IPS-20b (cell line): Measurements from ENCODE around the gene TRIM10.
"Not testable (repeated sequence)": the region's sequence is repeated elsewhere in the genome, so short reads cannot be mapped to it uniquely, and the experiment has no call there.

Experiments used
- H3K27ac ChIP-seq: one replicate; pipeline ENCODE4 v1.5.1; 2013; ENCODE audit warnings: low read length
- H3K27me3 ChIP-seq: 2 replicates; pipeline ENCODE4 v1.6.1; 2013; ENCODE audit warnings: mild to moderate bottlenecking, low read length, inconsistent platforms; ENCODE audit not compliant: insufficient read depth
- H3K36me3 ChIP-seq: 2 replicates; pipeline ENCODE4 v1.6.1; 2013; ENCODE audit warnings: low read depth, mild to moderate bottlenecking, inconsistent platforms, low read length, moderate library complexity; ENCODE audit not compliant: insufficient read depth
- H3K4me1 ChIP-seq: 2 replicates; pipeline ENCODE4 v1.6.1; 2013; ENCODE audit warnings: mild to moderate bottlenecking, control low read depth, inconsistent platforms, low read length, moderate library complexity; ENCODE audit not compliant: insufficient read depth
- H3K4me3 ChIP-seq: 2 replicates; pipeline ENCODE4 v1.5.1; 2013; ENCODE audit warnings: mild to moderate bottlenecking, low read length, inconsistent platforms
- H3K9ac ChIP-seq: 2 replicates; pipeline ENCODE4 v1.6.1; 2013; ENCODE audit warnings: low read depth, mild to moderate bottlenecking, inconsistent platforms, low read length, moderate library complexity
- H3K9me3 ChIP-seq: 2 replicates; pipeline ENCODE4 v1.6.1; 2013; ENCODE audit warnings: mild to moderate bottlenecking, low read depth, low read length, inconsistent platforms; ENCODE audit not compliant: insufficient read depth

TRIM10 gene

GRCh38 chr6:30169658-30170614 is 8.9 kb upstream of the TRIM10 start:
- Histone ChIP-seq H3K9ac (no peak overlapping the region), H3K27me3 (peaks cover 44% of the 10 kb centered on the region), H3K4me3 (no peak overlapping the region), H3K36me3 (no peaks in the 10 kb centered on the region), H3K4me1 (no peaks in the 10 kb centered on the region), H3K27ac (no peak overlapping the region), H3K9me3 (no peaks in the 10 kb centered on the region)

- Histone ChIP-seq H3K36me3 (no peaks in the 10 kb centered on the region), H3K9ac (no peak overlapping the region), H3K27me3 (peaks cover 44% of the 10 kb centered on the region), H3K4me3 (no peak overlapping the region), H3K27ac (no peak overlapping the region), H3K9me3 (no peaks in the 10 kb centered on the region), H3K4me1 (no peaks in the 10 kb centered on the region)
These were observed 7.7 kb upstream of the TRIM10 start for GRCh38 chr6:30168741-30169140.

- Histone ChIP-seq H3K27me3 (peaks cover 33% of the 10 kb centered on the region), H3K9me3 (no peaks in the 10 kb centered on the region), H3K9ac (no peak overlapping the region), H3K36me3 (no peaks in the 10 kb centered on the region), H3K4me1 (no peaks in the 10 kb centered on the region), H3K4me3 (no peak overlapping the region), H3K27ac (no peak overlapping the region)
These were observed 6.1 kb upstream of the TRIM10 start for GRCh38 chr6:30167101-30167500.

- H3K4me3 ChIP-seq, H3K36me3 ChIP-seq, H3K4me1 ChIP-seq, H3K9me3 ChIP-seq, H3K9ac ChIP-seq, H3K27ac ChIP-seq: not testable (repeated sequence)
- H3K27me3 ChIP-seq: peaks cover 15% of the 10 kb centered on the region
These were observed 4.2 kb upstream of the TRIM10 start for GRCh38 chr6:30165238-30165637.

GRCh38 chr6:30164714-30165113 is 3.7 kb upstream of the TRIM10 start:
- Histone ChIP-seq H3K9ac (no peak overlapping the region), H3K27ac (no peak overlapping the region), H3K36me3 (no peaks in the 10 kb centered on the region), H3K4me3 (no peak overlapping the region), H3K4me1 (no peaks in the 10 kb centered on the region), H3K27me3 (peaks cover 14% of the 10 kb centered on the region; the same call in 1 of the 2 replicates), H3K9me3 (no peaks in the 10 kb centered on the region)

GRCh38 chr6:30163918-30164654 is 3.1 kb upstream of the TRIM10 start:
- Histone ChIP-seq H3K4me3 (no peak overlapping the region), H3K36me3 (no peaks in the 10 kb centered on the region), H3K27ac (no peak overlapping the region), H3K9ac (no peak overlapping the region), H3K9me3 (no peaks in the 10 kb centered on the region), H3K27me3 (peaks cover 18% of the 10 kb centered on the region; the same call in 1 of the 2 replicates), H3K4me1 (no peaks in the 10 kb centered on the region)

GRCh38 chr6:30163090-30163917 is 2.3 kb upstream of the TRIM10 start, which contains the start of gene TRIM15:
Gene TRIM15 (plus strand): TSS chr6:30163546. CDS start chr6:30163685, 139 bp downstream.
- Histone ChIP-seq H3K4me1 (no peaks in the 10 kb centered on the region), H3K9me3 (no peaks in the 10 kb centered on the region), H3K36me3 (no peaks in the 10 kb centered on the region), H3K27ac (no peak within 1 kb of the TSS), H3K4me3 (no peak within 1 kb of the TSS), H3K9ac (no peak within 1 kb of the TSS), H3K27me3 (peaks cover 18% of the 10 kb centered on the region; the same call in 1 of the 2 replicates)

- no peak overlapping the region for H3K9ac ChIP-seq
These were observed 1.5 kb upstream of the TRIM10 start for GRCh38 chr6:30162265-30163089.

GRCh38 chr6:30160008-30160784 is 815 bp downstream of the TRIM10 start:
- Histone ChIP-seq H3K4me3 (no peak overlapping the region), H3K27me3 (peaks cover 4% of the 10 kb centered on the region; the same call in 1 of the 2 replicates)

More at GRCh38 chr6:30162265-30163089, 1.5 kb upstream of the TRIM10 start:
- H3K9me3 ChIP-seq: no peaks in the 10 kb centered on the region
- H3K36me3 ChIP-seq: no peaks in the 10 kb centered on the region
- H3K4me1 ChIP-seq: no peaks in the 10 kb centered on the region
- no peak overlapping the region for H3K4me3 ChIP-seq
- peaks cover 10% of the 10 kb centered on the region; the same call in 1 of the 2 replicates for H3K27me3 ChIP-seq
- H3K27ac ChIP-seq: no peak overlapping the region

GRCh38 chr6:30158475-30159040 is 2.5 kb downstream of the TRIM10 start:
- no peaks in the 10 kb centered on the region for H3K4me1 ChIP-seq
- no peak overlapping the region for H3K4me3 ChIP-seq
- no peaks in the 10 kb centered on the region for H3K36me3 ChIP-seq
- H3K27ac ChIP-seq: no peak overlapping the region
- no peaks in the 10 kb centered on the region for H3K9me3 ChIP-seq
- H3K27me3 ChIP-seq: peaks cover 10% of the 10 kb centered on the region; the same call in 1 of the 2 replicates
- no peak overlapping the region for H3K9ac ChIP-seq

More at GRCh38 chr6:30160008-30160784, 815 bp downstream of the TRIM10 start:
- no peaks in the 10 kb centered on the region for H3K9me3 ChIP-seq
- H3K4me1 ChIP-seq: no peaks in the 10 kb centered on the region
- H3K9ac ChIP-seq: no peak overlapping the region
- no peaks in the 10 kb centered on the region for H3K36me3 ChIP-seq
- H3K27ac ChIP-seq: no peak overlapping the region
